ENCODE results near the gene NACC1.

The NACC1 gene

DNA sequence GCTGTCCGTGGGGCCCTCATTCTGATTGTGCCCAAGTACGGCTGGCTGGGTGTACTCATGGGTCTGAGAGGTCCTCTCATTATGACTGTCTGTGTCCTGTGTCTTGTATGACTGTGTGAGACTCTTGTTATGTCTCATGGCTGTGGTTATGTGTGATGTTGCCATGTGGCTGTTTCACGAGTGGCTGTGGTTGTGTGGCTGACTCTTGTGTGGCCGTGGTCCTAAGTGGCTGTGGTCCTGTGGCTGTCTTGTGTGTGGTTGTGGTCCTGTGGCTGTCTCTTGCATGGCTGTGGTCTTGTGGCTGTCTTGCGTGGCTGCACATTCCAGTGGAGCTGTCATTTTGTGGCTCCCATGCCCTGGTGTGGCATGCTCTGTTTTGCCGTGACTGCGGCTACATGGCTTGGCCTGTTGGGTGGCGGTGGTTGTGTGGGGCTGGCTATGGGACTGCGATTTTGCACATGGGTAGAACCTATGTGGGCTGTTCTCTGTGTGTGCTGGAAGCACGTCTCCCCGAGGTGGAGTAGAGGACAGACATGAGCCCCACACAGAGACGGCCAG lies 18.0 kb upstream of the NACC1 start:
- DNase-seq (ENCODE audit: low spot score), result no peak

DNA sequence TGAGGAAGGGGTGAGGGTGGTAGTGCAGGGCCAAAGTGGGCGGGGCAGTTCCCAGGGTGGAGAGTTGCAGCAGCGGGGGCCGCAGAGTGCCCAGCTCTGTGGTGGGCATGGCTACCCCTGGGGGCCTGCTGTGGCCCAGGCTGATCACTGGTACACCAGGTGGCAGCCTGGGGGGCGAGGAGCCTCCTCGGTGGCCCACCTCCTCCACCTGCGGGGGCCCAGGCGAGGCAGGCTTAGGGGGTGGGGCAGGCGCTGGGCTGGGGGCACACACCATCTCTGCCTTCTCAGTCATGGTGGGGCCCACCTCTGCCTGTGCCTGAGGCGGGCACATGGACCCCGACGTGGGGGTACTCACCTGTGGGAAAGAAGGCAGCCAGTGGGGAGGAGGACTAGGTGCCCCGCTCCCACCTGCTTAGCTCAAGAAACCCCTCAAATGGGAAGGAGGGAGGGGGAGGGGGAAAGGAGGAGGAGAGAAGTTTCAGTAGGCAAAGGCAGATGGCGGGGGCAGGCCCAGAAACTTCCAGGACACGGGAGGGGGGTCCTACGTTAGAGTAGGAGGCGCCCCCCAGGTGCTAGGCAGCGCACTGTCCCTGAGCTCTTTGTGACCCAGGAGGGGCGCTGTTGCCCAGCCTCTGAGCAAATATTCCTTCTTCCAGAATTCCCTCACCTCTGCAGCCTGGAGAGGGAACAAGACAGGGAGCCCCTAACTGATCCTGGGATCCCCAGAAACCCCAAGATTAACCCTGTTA lies 17.0 kb upstream of the NACC1 start:
- no peak for DNase-seq (ENCODE audit: low spot score)

DNA sequence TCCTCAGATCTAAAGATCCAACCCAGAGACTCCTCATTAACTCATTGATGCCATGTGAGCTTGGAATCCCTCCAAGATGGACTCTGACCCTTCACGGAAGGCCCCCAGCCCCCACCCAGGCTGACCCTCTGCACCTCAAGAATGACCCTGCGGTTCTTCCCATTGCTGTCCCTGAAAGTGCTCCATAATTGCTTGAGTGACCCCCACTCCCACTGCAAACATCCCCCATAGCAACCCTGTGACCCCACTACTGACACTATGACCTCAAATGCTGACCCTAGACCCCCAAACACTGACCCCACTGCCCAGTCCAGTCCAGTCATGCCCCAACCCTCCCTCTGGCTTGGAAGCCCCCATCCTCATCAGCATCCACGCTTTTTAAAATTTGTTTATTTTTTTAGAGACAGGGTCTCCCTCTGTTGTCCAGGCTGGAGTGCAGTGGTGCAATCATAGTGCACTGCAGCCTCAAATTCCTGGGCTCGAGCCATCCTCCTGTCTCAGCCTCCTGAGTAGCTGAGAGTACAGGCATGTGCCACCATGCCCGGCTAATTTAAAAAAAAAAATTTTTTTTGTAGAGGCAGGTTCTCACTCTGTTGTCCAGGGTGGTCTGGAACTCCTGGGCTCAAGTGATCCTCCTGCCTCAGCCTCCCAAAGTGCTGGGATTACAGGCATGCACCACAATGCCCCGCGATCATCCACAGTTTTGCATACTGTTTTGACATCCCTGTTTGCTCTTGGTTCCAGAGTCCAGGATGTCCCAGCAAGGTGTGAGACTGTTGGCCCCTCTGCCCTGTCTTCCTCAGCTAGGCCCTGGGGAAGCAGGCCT lies 16.3 kb upstream of the NACC1 start:
- no peak for DNase-seq (ENCODE audit: low spot score)

DNA sequence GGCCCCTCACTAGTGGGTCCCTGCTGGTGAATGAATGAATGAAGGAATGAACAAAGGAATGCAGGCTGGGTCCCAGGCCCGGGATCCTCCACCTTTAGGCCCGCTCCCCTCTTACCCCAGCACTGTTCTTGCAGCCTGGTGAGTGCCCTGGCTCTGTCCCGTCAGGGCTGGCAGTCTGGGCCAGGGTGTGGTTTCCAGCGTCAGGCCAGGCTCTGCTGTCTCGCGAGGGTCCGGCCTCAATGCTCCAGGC lies 15.7 kb upstream of the NACC1 start:
- no peak for DNase-seq (ENCODE audit: low spot score)

DNA sequence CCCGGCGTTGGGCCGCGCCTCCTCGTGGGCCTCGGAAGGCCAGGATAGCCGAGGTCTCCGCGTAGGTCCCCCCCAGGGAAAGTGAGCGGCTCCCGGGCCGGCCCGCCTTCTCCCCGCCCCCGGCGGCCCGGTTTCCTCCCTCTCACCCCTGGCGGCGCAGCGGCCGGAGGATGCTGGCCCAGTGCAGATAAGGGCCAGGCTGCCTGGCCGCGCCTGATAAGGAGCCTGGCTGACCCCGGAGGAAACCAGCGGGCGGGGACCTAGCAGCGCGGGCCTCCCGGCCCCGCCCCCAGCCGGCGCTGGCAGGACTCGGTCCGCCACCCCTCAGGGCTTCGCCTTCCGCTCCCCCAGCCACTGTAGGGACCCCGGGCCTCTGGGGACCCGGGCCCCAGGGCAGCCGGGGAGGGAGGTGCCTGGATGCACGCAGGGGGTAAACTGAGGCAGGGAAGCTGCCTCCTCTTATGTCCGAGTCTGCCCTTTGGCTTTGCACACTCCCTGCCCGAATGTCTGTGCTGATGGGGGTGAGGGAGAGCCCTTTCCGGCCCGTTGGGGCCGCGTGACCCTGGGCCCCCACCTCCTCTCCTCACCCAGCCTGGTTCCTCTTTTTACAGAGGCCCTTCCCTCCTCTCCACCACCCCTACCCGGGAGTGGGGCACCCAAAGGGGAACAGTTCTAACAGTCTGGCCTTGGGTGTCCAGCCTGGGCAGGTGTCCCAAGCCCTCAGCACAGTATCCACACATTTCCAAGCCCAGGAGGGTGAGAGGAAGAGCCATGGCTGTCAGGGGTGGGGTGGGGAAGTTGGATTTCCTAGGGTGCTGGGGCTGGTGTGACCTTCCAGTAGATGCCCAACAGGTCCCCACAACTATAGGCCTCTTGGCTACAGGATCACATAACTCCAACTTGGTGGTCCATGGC lies 15.1 kb upstream of the NACC1 start, which contains the start of gene LYL1:
LYL1 (minus strand) TSS at position 193 of the 915 bp plus-strand sequence. CDS start 1,687 bp downstream, outside the sequence.
- DNase-seq (ENCODE audit: low spot score), result peak; percentile 82

DNA sequence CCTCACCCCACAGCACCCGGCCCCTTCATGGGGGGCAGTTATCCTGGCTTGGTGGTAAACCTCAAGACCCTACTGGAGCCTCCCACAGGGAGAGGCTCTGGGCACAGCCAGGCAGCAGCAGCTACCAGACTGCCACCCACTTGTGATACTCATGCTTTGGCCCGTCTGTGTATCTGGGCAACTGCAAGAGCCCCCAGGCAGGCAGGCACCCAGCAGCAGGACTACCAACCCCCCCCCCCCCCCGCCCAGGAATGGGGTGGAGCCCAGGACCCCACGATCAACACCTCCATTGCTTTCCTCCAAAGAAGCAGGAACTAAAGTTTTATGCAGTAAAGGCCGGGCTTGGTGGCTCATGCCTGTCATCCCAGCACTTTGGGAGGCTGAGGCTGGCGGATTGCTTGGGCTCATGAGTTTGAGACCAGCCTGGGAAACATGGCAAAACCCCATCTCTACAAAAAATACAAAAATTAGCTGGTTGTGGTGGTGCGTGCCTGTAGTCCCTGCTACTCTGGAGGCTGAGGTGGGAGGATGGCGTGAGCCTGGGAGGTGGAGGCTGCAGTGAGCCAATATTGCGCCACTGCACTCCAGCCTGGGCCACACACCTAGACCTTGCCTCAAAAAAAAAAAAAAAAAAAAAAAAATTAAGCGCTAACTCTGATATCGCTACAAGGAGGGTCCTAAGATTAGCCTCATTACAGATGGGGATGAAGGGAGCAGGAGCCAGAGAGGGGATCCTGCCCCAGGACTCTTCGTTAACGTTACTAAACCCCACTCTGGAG lies 14.3 kb upstream of the NACC1 start:
- no peak for DNase-seq (ENCODE audit: low spot score)

DNA sequence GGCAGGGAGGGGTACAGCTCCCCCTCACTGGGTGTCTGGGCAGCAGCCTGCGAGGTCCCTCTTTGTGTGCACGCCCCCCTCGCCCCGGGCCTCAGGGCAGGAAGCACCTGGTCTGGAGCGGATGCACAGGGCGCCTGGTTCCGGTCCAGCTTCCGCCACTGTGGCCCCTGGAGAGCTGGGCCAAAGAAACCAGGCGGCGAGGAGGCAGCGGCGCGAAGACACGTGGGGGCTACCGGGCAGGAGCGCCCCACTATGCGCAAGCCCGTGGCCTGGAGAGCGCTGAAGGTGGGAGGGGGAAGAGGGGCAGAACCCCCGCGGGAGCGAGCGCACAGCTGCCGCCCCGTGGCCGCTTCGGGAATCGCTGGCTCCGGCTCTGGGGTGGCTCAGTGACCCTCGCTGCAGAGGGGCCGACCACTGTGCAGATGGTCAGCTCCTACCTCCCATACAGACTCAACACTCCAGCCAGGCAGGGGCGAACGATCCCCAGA lies 13.7 kb upstream of the NACC1 start:
- no peak for DNase-seq (ENCODE audit: low spot score)

DNA sequence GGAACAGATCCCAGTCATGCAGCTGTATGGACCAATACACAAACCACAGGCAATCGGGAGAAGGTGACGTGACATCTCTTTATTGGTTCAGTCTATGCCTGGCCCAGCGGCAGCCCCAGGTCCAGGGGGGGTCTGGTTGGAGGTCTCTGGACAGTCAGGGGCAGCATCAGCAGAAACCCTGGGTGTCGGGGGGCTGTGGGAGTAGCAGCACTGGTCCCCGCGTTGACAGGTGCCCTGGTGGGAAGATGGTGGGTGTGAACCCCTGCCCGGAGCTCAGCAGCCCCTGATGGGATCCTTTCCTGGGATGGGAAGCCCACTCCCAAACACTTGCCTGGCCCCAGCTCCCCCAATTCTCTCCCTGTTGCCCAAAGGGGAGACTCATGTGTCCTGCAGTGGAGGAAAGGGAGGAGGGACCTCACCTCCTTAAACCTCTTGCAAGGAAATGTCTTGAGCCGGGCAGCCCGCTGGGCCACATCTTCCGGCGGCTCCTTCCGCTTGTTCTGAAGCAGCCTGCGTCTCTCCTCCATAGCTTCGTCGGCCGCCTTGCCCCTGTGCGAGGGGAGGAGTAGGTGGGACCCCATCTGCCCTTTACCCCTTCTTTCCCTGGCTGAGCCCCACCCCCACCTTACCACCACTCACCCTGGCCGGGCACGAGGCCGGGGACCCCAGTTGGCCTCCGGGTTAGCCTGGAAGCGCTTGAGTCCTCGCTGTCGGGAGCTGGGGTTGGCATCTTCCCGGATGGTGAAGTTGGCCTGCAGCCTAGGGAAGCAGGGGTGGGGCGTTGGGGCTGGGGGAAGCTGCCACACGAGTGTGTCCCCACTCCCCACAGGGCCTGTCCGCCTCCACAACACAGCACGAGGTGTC lies 13.0 kb upstream of the NACC1 start:
- no peak for DNase-seq (ENCODE audit: low spot score)

DNA sequence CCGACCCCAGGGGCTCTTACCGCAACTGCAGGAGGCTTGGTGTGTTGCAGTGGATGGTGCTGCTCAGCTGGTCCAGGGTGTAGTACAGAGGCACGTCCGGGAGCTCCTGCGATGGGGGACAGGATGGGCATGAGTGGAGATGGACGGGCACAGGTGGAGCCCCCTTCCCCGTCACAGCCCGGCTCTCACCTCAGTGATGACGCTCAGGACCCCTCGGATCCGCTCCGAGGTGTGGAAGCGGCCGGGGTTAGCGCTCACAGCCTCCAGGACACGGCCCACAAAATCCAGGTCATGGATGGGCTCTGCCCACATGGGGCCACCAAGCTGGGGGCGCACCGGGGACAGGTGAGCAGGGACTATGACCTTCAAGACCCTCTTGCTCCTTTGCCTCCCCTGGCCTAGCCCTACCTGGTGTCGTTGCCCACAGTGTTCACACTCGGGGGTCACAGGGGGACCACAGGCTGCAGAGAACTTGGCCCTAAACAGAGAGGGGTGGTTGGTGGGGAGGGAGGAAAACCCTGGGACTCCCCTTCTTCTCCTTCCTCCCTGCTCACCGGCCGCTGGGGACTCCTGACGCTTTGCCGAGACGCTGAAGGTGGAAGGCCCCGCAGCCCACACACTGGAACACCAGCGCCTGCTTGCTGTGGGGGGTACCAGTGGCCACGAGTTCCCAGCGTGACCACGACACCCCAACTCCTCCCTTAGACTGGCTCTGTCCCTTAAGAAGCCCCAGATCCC lies 8.5 kb upstream of the NACC1 start:
- no peak for DNase-seq (ENCODE audit: low spot score)

DNA sequence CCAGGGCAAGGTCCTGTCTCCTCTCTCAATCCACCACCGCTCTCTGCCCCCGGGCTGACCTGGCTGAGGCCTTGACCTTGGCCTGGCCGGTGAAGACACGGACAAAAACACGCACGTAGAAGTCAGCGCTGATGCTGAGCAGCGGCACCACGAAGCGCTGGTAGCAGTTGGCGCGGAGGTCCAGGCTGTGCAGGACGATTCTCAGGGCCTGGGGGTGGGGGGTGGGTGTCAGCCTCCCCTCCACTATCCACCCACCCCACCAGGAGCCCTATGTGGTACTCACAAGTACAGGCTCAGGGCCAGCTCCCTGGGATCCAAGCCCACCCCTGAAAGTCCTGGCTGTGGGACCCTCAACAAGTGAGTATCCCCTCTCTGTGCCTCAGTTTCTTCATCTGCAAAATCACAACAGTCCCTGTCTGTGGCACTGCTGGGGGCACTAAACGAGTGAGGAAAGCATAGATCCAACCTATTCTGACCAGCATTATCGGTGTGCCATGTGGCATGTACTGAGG lies 7.9 kb upstream of the NACC1 start:
- no peak for DNase-seq (ENCODE audit: low spot score)

DNA sequence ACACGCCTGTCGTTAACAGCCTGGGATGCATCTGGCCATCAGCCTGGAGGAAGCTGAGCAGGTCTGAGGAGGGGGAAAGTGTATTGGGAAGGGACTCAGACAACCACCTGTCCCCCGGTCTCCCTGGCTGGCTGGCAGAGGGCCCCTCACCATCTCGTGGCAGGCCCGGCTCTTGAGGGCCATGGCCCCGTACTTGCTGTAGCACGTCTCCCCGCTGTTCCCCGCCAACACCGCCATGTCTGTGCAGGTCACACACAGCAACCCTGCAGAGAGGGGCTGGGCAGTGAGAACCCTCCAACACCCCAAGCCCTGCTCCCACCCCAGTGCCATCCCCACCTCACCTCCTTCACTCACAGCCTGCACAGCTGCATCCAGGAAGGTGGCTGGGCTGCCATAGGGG lies 5.5 kb upstream of the NACC1 start:
- DNase-seq (ENCODE audit: low spot score), result no peak

DNA sequence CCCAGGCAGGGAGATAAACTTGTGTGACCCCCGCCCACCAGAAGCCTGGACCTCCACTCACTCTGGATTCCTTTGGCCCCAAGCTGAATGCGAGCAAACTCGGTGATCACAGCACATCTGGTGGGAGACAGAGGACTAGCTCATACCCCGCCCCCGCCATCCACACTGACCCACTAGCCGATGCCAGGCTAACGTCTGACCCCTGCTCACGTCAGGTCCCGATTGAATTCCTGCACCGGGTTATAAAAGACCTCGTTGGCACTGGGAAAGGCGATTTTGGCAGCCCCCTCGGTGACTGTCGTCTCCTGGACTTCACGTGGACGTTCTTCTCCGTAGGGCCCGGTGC lies 2.2 kb upstream of the NACC1 start:
- no peak for DNase-seq (ENCODE audit: low spot score)

DNA sequence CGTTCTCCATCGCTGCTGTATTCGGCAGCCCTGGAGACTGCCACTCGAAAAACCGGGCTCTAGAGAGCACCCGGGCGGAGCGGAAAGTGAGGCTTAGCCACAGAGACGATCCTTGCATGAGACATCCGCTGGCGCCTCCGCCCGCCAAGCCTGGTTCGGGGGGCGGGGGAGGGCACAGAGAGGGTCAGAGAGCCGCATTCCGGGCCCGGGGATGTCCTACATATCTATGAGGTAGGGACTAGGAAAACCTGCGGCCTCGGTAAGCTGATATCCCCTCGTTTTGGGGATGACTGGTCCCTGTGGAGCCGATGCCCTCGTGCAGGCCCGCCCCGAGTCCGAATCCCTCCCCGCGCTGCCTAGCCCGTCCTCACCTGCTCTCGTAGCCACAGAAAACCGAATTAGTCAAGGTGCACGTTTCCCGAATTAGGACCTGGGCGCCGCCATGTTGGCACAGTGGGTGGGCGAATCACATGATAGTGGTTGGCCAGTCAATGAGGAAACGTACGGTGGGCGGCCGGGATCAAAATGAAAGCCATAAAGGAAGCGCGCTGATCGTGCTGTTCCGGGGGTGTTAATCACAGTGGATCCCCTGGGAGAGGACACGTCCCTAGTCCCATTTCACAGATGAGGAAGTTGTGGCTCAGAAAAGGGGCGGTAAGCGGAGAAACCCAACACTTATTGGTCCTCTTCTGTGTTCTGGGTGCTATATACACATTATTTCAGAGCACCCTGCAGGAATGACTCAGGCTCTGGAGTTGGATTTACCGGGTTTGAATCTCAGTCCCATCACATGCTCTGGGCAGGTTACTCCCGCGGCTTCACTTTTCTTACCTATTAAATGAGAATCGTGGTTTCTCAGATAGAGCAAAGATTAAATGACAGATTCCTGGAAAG lies 1.5 kb upstream of the NACC1 start, which contains the start of gene TRMT1:
TRMT1 (minus strand) TSS at position 459 of the 894 bp plus-strand sequence; CDS start at position 118, 341 bp downstream.
- DNase-seq (ENCODE audit: low spot score), result peak; percentile 88

DNA sequence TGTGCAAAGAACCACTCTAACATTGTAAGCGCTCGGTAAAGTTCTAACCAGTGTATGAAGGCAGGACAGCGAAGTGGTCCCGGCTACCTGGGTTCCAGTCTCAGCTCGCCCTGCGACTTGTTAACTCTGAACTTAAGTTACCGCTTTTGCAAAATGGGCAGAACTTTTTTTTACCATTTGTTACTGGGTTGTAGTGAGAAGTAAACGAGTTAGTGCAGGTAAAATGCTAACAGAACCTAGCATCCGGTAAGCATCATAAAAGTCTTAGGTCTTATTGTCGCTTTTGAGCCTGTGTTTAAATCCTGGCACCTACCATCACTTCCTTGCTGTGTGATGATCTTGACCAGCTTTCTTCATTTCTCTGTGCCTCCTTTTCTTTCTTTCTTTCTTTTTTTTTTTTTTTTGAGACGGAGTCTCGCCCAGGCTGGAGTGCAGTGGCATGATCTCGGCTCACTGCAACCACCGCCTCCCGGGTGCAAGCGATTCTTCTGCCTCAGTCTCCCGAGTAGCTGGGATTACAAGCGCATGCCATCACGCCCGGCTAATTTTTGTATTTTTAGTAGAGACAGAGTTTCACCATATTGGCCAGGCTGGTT lies 790 bp upstream of the NACC1 start:
- DNase-seq (ENCODE audit: low spot score), result no peak

DNA sequence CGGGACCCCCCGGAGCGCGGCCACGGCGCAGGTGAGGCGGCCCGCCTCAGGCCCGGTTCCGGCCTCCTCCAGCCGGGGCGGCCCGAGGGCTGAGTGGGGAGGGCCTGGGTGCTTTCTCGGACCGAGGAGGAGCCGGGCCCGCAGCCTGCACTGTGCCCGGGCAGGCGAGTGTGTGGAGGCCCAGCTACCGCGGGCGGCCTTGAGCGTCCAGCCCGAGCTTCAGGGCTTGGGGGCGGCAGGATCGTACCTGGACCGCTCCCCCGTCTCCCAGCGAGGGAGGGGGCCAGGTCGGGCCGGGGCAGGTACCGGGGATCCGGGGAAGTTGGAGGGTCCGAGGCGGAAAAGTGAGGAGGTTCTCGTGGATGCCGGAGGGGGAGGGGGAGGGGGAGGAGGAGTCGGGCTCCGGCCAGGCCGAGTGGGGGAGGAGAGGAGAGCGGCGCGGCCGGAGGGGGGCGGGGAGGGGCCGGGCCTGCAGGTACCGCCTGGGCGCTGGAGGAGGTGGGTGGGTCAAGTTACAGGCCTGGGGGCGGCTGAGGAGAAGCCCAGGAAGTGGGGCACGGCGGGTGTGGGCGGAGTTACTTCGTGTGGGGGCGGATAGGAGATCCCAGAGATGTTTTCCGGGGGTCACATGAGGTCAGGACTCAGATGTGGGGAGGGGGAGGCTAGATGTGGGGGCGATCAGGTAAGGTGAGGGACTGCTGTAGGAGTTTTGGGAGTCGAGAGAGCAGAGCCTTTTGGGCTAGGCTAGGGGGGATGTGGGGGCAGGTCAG lies 545 bp downstream of the NACC1 start:
- no peak for DNase-seq (ENCODE audit: low spot score)

DNA sequence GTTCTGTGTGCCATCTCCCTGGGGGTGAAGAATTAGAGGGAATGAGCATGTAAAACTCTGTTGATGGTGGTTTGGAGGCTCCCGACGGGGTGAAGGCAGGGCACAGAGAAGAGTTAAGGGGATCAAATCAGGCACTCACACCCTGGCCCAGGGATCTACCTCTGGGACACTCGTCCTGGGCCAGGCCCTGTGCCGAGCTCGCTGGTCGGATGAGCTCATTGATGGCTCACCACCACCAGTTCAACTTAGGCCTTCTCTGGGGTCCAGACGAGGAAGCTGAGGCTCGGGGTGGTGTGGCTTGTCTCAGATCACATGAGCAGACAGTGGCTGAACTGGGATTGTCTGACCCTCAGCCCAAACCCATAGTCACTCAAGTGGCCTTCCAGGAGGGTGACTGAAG lies 1.6 kb downstream of the NACC1 start:
- no peak for DNase-seq (ENCODE audit: low spot score)

DNA sequence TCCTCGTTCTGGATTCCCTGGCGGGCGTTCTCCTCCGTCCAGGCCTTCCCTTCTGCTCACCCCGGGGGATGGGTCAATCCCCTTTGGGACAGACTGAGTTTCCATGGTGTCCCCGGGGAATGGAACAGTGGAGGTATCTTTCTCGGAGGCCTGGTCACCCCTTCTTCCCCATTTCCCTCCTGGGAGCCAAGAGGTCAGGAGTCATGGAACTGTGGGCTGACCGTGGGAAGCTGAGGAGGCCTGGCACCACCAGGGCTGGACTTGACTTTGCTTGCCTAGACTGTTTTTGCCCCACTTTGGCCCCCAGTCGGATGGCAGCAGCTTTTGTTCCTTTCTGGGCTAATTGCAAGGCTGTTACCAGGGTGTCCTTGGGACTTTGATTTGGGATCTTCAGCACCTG lies 2.0 kb downstream of the NACC1 start:
- DNase-seq (ENCODE audit: low spot score), result no peak
